Omental fat pad (tissue), 4 donors: ENCODE data around the gene TGFBR2. TPM values are rescaled to one million over a fixed set of nuclear protein-coding genes. Genes with fewer than 3 reads are reported as not detected.
A peak's percentile ranks its signal among the peaks of the same experiment; 100 is the strongest.

Source experiments
- ATAC-seq: fragments of 150-250 bp; one replicate; pipeline ENCODE4 v1.9.1; 2016; ENCODE audit warnings: mild to moderate bottlenecking, moderate library complexity; ENCODE audit not compliant: low FRiP score
- DNase-seq: peaks from one replicate; pipeline ENCODE4 v3.0.0-alpha.2; 2019; ENCODE audit warnings: low spot score
- total RNA-seq, 4 donors: library from RNA; depleted of rRNA; stranded (reverse); fragments of >200 nt; gene quantifications; one replicate each; pipeline ENCODE4 v1.1.0, GENCODE V29; 2016
- TF ChIP-seq, protein P1 (sequence below), 3 donors: fragments of 450-650 bp; IDR thresholded peaks; one replicate each; pipeline ENCODE4 v1.5.1; 2016 to 2017; ENCODE audit warnings: antibody characterized with exemption in 3 of 3, mild to moderate bottlenecking in 3 of 3, moderate library complexity in 2 of 3

TGFBR2 gene
- total RNA-seq, 4 donors from 2014 or later = 281 to 587 (median 369) TPM

DNA sequence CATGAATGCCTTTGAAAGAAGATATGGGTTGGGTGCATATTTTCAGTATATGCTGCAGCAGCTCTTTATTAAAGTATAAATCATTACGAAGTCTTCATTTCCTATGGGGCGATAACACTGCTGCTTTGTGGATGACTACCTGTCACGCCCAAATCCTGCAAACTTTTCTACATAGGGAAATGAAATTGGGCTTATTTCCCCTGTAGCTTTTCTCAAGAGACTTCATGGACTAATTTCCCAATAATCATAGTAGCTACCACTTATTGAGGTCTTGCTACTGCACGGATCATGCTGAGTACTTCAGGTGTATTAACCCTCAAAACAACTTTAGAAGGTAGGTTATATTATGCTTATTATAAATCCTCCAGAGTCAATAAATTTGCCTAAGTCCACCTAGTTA lies 8.0 kb downstream of the TGFBR2 start:
- no peak for DNase-seq
- ATAC-seq = no peak
- TF ChIP-seq, protein P1, sequence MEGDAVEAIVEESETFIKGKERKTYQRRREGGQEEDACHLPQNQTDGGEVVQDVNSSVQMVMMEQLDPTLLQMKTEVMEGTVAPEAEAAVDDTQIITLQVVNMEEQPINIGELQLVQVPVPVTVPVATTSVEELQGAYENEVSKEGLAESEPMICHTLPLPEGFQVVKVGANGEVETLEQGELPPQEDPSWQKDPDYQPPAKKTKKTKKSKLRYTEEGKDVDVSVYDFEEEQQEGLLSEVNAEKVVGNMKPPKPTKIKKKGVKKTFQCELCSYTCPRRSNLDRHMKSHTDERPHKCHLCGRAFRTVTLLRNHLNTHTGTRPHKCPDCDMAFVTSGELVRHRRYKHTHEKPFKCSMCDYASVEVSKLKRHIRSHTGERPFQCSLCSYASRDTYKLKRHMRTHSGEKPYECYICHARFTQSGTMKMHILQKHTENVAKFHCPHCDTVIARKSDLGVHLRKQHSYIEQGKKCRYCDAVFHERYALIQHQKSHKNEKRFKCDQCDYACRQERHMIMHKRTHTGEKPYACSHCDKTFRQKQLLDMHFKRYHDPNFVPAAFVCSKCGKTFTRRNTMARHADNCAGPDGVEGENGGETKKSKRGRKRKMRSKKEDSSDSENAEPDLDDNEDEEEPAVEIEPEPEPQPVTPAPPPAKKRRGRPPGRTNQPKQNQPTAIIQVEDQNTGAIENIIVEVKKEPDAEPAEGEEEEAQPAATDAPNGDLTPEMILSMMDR (IDR thresholded peaks at IDR 0.05) = no peak

DNA sequence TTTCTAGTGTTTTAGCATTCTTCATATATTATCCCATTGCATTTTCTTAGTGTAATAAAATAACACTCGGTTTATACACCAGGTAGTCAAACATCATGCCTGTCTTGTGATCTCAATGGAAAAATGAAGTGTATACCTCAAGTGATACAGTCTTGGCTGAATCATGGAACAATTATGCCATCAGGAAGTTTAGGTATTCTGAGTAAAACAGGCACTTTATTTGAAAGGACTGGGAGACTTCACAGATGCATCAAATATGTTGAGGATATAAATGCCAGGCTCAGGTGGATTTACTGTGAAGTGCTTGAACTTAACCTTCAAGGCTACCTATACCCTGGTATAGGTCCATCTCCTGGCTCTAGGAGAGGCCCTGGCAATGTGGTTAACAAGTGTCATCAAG lies 8.5 kb downstream of the TGFBR2 start:
- DNase-seq (no peak), ATAC-seq (peak; percentile 31)
- TF ChIP-seq, protein P1 (IDR thresholded peaks at IDR 0.05) = no peak

DNA sequence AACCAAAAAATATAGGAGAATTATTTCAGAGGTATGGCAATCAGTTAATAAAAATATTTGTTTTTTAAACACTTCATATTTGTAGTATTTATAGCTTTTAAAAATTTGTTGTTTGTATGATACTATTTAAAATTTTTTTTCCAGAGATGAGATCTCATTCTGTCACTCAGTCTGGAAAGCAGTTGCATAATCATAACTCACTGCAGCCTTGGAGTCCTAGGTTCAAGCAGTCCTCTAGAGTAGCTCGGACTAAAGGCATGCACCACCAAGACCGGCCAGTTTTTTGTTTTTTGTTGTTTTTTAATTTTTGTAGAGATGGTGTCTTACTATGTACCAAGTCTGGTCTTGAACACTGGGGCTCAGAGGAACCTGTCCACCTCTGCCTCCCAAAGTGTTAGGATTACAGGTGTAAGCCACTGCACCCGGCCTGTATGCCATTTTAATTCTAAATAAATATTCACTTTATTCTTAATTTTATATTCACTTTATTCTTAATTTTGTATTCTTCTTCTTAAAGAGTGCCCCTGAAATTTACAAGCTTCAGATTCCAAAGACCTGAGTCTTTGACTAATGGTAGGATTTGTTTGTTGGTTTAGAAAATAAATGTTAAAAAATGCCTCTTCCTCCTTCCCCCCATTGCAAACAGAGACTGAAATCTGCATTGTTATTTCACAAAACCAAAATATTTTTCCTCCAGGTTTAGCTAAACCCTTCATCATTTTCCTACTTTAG lies 9.4 kb downstream of the TGFBR2 start:
- DNase-seq (no peak), ATAC-seq (no peak)
- TF ChIP-seq, protein P1 (IDR thresholded peaks at IDR 0.05) = no peak

DNA sequence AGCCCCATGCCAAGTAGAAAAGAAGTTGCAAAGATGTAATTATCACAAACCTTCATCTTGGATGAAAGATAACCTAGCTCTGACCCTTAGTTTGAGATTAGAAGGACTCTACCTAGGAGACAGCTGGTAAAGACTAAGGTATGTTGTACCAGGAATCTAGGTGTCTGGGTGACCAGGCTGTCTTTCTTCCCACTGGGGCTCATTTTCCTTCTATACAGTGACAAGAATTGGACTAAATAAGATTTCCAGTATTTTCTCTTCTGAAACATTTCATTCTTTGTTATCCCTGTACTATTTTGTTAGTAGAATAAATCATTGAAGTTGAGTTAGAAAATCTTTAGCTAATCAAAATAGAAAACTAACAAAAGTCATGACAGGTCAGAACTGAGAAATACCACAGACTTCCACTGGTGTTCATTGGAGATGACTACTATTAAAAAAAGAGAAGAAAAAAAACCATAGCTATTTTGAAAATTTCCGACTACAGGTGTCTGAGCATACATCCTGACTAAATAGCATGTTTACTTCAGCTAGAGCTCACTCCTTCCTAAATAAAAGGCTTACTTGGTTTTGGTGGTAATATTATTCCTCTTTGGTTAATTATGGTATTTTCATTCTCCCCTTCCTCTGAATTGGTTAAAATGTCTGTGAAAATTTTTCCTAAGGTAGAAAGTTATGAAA lies 10.1 kb downstream of the TGFBR2 start:
- DNase-seq (no peak), ATAC-seq (no peak)
- TF ChIP-seq, protein P1 (IDR thresholded peaks at IDR 0.05) = no peak

DNA sequence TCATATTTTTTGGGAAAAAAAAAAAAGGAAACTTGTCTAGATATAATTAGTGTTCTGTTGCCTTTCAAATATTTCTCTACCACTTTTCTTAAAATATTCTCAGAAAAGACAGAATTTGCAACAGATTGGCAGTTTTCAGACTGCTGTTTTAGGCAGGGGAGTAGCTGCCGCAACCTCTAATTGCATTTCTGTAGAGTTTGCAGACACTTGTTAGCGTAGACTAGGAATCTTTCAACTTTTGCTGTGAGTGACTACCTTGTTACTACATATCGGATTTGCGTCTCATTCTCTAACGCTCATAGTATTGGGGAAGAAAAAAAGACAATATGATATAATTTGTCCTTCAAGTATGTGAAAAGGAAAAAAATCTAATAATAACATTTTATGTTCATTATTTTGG lies 10.7 kb downstream of the TGFBR2 start:
- no peak for ATAC-seq
- DNase-seq = no peak
- TF ChIP-seq, protein P1 (IDR thresholded peaks at IDR 0.05) = no peak

DNA sequence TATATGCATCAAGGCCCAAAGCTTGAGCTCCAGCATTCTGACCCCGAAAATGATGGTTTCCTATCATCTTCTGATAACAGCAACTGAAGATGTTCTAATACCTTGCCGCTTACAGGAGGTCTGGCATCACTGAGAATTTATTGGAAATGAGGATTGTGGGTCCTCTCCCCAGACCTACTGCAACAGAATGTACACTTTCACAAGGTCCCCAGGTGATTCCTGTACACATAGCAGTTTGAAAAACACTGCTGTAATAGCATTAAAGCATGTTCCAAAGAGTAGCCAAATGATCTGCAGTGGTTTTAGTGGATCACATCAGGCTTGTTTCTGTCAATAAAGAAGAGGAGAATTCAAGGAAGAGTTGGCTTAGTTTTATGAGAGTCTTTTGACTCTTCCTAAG lies 11.3 kb downstream of the TGFBR2 start:
- DNase-seq (no peak), ATAC-seq (no peak)
- TF ChIP-seq, protein P1 (IDR thresholded peaks at IDR 0.05) = no peak

DNA sequence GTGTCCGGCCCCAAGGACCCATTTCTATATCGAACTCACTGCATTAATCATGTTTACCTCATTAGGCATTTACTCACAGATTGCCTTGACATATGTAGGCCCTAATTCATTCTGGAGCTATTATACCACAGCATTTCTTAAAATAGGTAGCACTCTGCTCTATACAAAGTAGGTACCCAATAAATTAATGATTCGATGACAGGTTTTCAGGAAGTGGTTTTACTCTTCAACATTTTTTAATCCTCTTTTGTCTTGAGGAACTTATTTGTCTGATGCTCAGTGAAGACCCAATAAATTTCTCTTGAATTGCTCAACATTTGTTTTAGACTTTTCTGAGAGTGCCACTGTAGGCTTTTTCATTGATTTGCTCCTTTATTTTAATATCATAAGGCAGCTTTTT lies 12.1 kb downstream of the TGFBR2 start:
- DNase-seq (no peak), ATAC-seq (no peak)
- TF ChIP-seq, protein P1 (IDR thresholded peaks at IDR 0.05) = no peak
